GM12878 (cell line): ENCODE measurements around the gene MRPL38. TPM values are rescaled to one million over a fixed set of nuclear protein-coding genes. Genes with fewer than 3 reads are reported as not detected.

Source experiments
- ATAC-seq: fragments of 200-7000 bp; cut with Tn5 transposase; 3 replicates; pipeline ENCODE4 v1.9.1; 2020; ENCODE audit warnings: mild to moderate bottlenecking, moderate library complexity
- BruUV-seq: library from RNA; stranded (reverse); fragments of 400-500 nt; replicated peaks from 2 replicates; lab custom pipeline; 2021; lab: Mats Ljungman, UMichigan
- CTCF ChIA-PET: fragments of 300-600 bp; sonication (Branson Sonifier 250); formaldehyde crosslinking; extraction: SDS; loops from one replicate; lab custom pipeline; 2021; ENCODE audit warnings: inconsistent platforms; lab: Yijun Ruan, JAX
- POLR2A ChIA-PET: fragments of 350-600 bp; formaldehyde crosslinking; extraction: SDS; loops from one replicate; lab custom pipeline; 2021; ENCODE audit warnings: inconsistent platforms; lab: Charles Lee
- RAD21 ChIA-PET: fragments of 300-600 bp; sonication (Branson Sonifier 250); formaldehyde crosslinking; loops from one replicate; lab custom pipeline; 2023; ENCODE audit warnings: antibody characterized with exemption; ENCODE audit not compliant: unreplicated experiment; lab: Charles Lee
- SMC1A ChIA-PET: fragments of 300-600 bp; sonication (Branson Sonifier 250); formaldehyde crosslinking; loops from one replicate; lab custom pipeline; 2023; ENCODE audit not compliant: unreplicated experiment, uncharacterized antibody; lab: Charles Lee
- DNase-seq: peaks from one replicate; pipeline ENCODE4 v3.0.0-alpha.2; 2011; ENCODE audit warnings: low read depth, low spot score
- FAIRE-seq: peaks from 3 replicates; lab custom pipeline; 2011; peaks lifted over from hg19 to GRCh38; lab: Jason Lieb, UNC
- H2AFZ ChIP-seq: 2 replicates; pipeline ENCODE4 v1.6.0; 2011; ENCODE audit warnings: low read depth, low read length, control low read depth; ENCODE audit not compliant: control insufficient read depth
- H3K27ac ChIP-seq: 2 replicates; pipeline ENCODE4 v1.5.1; 2011; ENCODE audit warnings: control low read depth; ENCODE audit not compliant: control insufficient read depth, insufficient read depth
- H3K27me3 ChIP-seq, 2 experiments: replicated peaks in 1 of 2; 2 replicates each; pipeline versions ENCODE4 v1.6.0 to v1.6.1; 2011; ENCODE audit warnings: low read length in 1 of 2; ENCODE audit not compliant: control insufficient read depth in 2 of 2, insufficient read depth in 2 of 2
- H3K36me3 ChIP-seq, 2 experiments: 2 replicates each; pipeline ENCODE4 v1.5.1; 2011; ENCODE audit warnings: low read length in 1 of 2; ENCODE audit not compliant: control insufficient read depth in 2 of 2, insufficient read depth in 2 of 2
- H3K4me1 ChIP-seq: 2 replicates; pipeline ENCODE4 v1.6.1; 2011; ENCODE audit warnings: mild to moderate bottlenecking, low read length, moderate library complexity, mixed read lengths; ENCODE audit not compliant: control insufficient read depth, insufficient read depth
- H3K4me2 ChIP-seq: 2 replicates; pipeline ENCODE4 v1.6.0; 2011; ENCODE audit warnings: control low read depth; ENCODE audit not compliant: control insufficient read depth, insufficient read depth
- H3K4me3 ChIP-seq: fragments of 200-600 bp; sonication (generic); 2 replicates; pipeline ENCODE4 v1.5.1; 2016
- H3K79me2 ChIP-seq: 2 replicates; pipeline ENCODE4 v1.6.0; 2011; ENCODE audit warnings: low read length; ENCODE audit not compliant: control insufficient read depth, insufficient read depth
- H3K9ac ChIP-seq: 2 replicates; pipeline ENCODE4 v1.8.0; 2011; ENCODE audit warnings: low read length, control low read depth, mixed read lengths; ENCODE audit not compliant: control insufficient read depth, insufficient read depth
- H3K9me3 ChIP-seq: replicated peaks from 3 replicates; pipeline ENCODE4 v1.5.1; 2011; ENCODE audit warnings: mild to moderate bottlenecking, low read length; ENCODE audit not compliant: control insufficient read depth, insufficient read depth
- H4K20me1 ChIP-seq: 2 replicates; pipeline ENCODE4 v1.6.0; 2011; ENCODE audit not compliant: control insufficient read depth, insufficient read depth
- NFIC ChIP-seq: IDR thresholded peaks from 2 replicates; pipeline ENCODE4 v1.6.1; 2012; ENCODE audit warnings: low read depth, mild to moderate bottlenecking, inconsistent platforms, low read length, moderate library complexity
- SKIL ChIP-seq: fragments of 450-650 bp; IDR thresholded peaks from 2 replicates; pipeline ENCODE4 v1.6.1; 2017; ENCODE audit warnings: mild to moderate bottlenecking, low read depth, inconsistent platforms; ENCODE audit not compliant: poor library complexity, severe bottlenecking
- SMAD5 ChIP-seq: IDR thresholded peaks from 2 replicates; pipeline ENCODE4 v1.6.1; 2016; ENCODE audit warnings: antibody characterized with exemption, low read depth
- SMARCA5 ChIP-seq: fragments of 450-650 bp; IDR thresholded peaks from 2 replicates; pipeline ENCODE4 v1.6.1; 2017; ENCODE audit warnings: mild to moderate bottlenecking
- SUPT20H ChIP-seq: IDR thresholded peaks from 2 replicates; pipeline ENCODE4 v1.6.1; 2011; ENCODE audit warnings: low read depth, mild to moderate bottlenecking, low read length, moderate library complexity, borderline replicate concordance; ENCODE audit not compliant: control insufficient read depth
- WGBS: methylation state at CpG from one replicate; pipeline ENCODE4 v1.1.6; 2016; ENCODE audit warnings: low lambda C conversion rate; ENCODE audit not compliant: insufficient replicate concordance, insufficient coverage; ENCODE audit errors: missing lambda C conversion rate; 5-methylcytosine and 5-hydroxymethylcytosine counted together
- in situ Hi-C: fragments of 300-500 bp; cut with MboI; formaldehyde crosslinking; loops from 9 replicates; pipeline ENCODE4 v1.14.3; 2018; ENCODE audit warnings: mixed read lengths
- intact Hi-C: fragments of 100-400 bp; cut with micrococcal nuclease; formaldehyde crosslinking; loops from one replicate; pipeline ENCODE4 v1.14.2; 2022; ENCODE audit not compliant: unreplicated experiment
- polyA plus RNA-seq, 11 experiments: library from polyadenylated mRNA; depleted of rRNA in 4 of 11; unstranded in 6 of 11; stranded (reverse) in 5 of 11; fragments of >200 nt; fragmentation: Nextera tagmentation in 4 of 11; fragmentation: Illumina TruSeq in 1 of 11; extraction: Ambion mirVana in 4 of 11; extraction: Trizol in 1 of 11; gene quantifications; 1 replicate in 1 of 11; 2 replicates in 10 of 11; pipeline versions ENCODE4 v1.2.1 to v1.2.3, GENCODE V29; 2011 to 2016; ENCODE audit warnings: inconsistent platforms in 2 of 11, missing spikeins in 2 of 11, low read depth in 1 of 11
- total RNA-seq, 4 experiments: library from RNA; depleted of rRNA in 3 of 4; stranded (reverse); fragments of >200 nt in 3 of 4; fragmentation: Illumina TruSeq in 1 of 4; extraction: Trizol in 1 of 4; gene quantifications; 2 replicates each; pipeline versions ENCODE4 v1.2.1 to v1.2.3, GENCODE V29; 2013 to 2021
- TF ChIP-seq, protein P1 (sequence below): fragments of 450-650 bp; IDR thresholded peaks from 2 replicates; pipeline ENCODE4 v1.6.1; 2017; ENCODE audit warnings: mild to moderate bottlenecking, moderate library complexity
- TF ChIP-seq, protein P2 (sequence below): fragments of 150-350 bp; IDR thresholded peaks from 2 replicates; pipeline ENCODE4 v1.6.1; 2016; ENCODE audit warnings: low read depth, low read length

Gene MRPL38
- total and polyA plus RNA-seq, 10 of the 15 experiments (the other 5 are each of a cell fraction or from before 2014, with no cell fraction given): 6.6 to 205 (median 53.1) TPM

DNA sequence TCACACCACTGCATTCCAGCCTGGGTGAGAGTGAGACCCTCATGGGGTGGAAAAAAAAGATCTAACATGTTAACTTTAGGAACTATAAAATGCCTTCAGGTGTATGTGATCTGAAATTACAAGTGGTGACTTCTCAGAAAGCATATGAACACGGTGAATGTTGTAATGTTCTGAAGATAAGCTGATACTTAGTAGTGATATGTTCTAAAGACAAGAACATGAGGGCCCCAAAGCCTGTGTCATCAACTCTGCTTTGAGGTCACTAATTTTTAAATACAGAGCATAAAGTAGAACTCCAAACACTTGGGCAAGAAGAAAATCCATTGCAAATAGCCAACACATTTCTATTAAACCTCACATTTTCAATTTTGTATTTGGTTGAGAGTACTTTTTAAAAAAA is 38.8 kb upstream of the MRPL38 start:
- ATAC-seq (no peak), DNase-seq (no peak), FAIRE-seq (no peak)
- 94% methylated on average over 1 of the region's 1 CpG for WGBS
- Histone ChIP-seq H3K79me2 (no peaks in the 10 kb centered on the region), H3K36me3 (peaks cover 0 to 4% of the 10 kb centered on the region in 2 experiments; a peak in 1 of 4 replicates), H3K9me3 (no peaks in the 10 kb centered on the region), H3K4me1 (no peaks in the 10 kb centered on the region), H3K27ac (no peak overlapping the region), H3K9ac (no peak overlapping the region), H2AFZ (no peak overlapping the region), H3K27me3 (no peaks in the 10 kb centered on the region), H3K4me2 (no peak overlapping the region), H3K4me3 (no peak overlapping the region), H4K20me1 (no peaks in the 10 kb centered on the region)
- ChIA-PET POLR2A (no interaction called here), CTCF (interaction anchor here (0.7 to 2.1 kb wide), 2 partner anchors 22 to 71 kb away, joined by 3 to 11 read pairs; no protein-coding TSS in a partner anchor), RAD21 (no interaction called here), SMC1A (no interaction called here)
- TF ChIP-seq SKIL: no peak
- in situ Hi-C loops: no loop called here
- BruUV-seq: no TSS peak
- intact Hi-C loops: loop anchor here (5.0 kb wide), 1 partner anchor 54 kb away; no protein-coding TSS in a partner anchor

GRCh38 chr17:75942473-75942872 is 37.8 kb upstream of the MRPL38 start:
- DNase-seq (no peak), FAIRE-seq (no peak), ATAC-seq (no peak)
- no peak overlapping the region for H3K4me3 ChIP-seq
- ChIA-PET CTCF (interaction anchor here (2.1 kb wide), 1 partner anchor 72 kb away, joined by 11 read pairs; no protein-coding TSS in a partner anchor), SMC1A (no interaction called here), RAD21 (no interaction called here), POLR2A (no interaction called here)
- H3K9ac ChIP-seq: no peak overlapping the region
- H3K36me3 ChIP-seq: no peaks in the 10 kb centered on the region
- H3K4me1 ChIP-seq: no peaks in the 10 kb centered on the region
- H3K4me2 ChIP-seq: no peak overlapping the region
- H3K79me2 ChIP-seq: no peaks in the 10 kb centered on the region
- no peaks in the 10 kb centered on the region for H4K20me1 ChIP-seq
- in situ Hi-C loops (no loop called here), intact Hi-C loops (loop anchor here (5.0 kb wide), 1 partner anchor 55 kb away; no protein-coding TSS in a partner anchor)
- H3K27ac ChIP-seq: no peak overlapping the region
- no TSS peak for BruUV-seq
- no peak overlapping the region for H2AFZ ChIP-seq
- no peaks in the 10 kb centered on the region for H3K9me3 ChIP-seq
- no peaks in the 10 kb centered on the region for H3K27me3 ChIP-seq
- 90% methylated on average over 4 of the region's 4 CpGs for WGBS
- TF ChIP-seq SMAD5 (no peak), NFIC (no peak), SUPT20H (no peak), SMARCA5 (no peak)
- TF ChIP-seq, protein P1, sequence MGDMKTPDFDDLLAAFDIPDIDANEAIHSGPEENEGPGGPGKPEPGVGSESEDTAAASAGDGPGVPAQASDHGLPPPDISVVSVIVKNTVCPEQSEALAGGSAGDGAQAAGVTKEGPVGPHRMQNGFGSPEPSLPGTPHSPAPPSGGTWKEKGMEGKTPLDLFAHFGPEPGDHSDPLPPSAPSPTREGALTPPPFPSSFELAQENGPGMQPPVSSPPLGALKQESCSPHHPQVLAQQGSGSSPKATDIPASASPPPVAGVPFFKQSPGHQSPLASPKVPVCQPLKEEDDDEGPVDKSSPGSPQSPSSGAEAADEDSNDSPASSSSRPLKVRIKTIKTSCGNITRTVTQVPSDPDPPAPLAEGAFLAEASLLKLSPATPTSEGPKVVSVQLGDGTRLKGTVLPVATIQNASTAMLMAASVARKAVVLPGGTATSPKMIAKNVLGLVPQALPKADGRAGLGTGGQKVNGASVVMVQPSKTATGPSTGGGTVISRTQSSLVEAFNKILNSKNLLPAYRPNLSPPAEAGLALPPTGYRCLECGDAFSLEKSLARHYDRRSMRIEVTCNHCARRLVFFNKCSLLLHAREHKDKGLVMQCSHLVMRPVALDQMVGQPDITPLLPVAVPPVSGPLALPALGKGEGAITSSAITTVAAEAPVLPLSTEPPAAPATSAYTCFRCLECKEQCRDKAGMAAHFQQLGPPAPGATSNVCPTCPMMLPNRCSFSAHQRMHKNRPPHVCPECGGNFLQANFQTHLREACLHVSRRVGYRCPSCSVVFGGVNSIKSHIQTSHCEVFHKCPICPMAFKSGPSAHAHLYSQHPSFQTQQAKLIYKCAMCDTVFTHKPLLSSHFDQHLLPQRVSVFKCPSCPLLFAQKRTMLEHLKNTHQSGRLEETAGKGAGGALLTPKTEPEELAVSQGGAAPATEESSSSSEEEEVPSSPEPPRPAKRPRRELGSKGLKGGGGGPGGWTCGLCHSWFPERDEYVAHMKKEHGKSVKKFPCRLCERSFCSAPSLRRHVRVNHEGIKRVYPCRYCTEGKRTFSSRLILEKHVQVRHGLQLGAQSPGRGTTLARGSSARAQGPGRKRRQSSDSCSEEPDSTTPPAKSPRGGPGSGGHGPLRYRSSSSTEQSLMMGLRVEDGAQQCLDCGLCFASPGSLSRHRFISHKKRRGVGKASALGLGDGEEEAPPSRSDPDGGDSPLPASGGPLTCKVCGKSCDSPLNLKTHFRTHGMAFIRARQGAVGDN: no peak
- TF ChIP-seq, protein P2, sequence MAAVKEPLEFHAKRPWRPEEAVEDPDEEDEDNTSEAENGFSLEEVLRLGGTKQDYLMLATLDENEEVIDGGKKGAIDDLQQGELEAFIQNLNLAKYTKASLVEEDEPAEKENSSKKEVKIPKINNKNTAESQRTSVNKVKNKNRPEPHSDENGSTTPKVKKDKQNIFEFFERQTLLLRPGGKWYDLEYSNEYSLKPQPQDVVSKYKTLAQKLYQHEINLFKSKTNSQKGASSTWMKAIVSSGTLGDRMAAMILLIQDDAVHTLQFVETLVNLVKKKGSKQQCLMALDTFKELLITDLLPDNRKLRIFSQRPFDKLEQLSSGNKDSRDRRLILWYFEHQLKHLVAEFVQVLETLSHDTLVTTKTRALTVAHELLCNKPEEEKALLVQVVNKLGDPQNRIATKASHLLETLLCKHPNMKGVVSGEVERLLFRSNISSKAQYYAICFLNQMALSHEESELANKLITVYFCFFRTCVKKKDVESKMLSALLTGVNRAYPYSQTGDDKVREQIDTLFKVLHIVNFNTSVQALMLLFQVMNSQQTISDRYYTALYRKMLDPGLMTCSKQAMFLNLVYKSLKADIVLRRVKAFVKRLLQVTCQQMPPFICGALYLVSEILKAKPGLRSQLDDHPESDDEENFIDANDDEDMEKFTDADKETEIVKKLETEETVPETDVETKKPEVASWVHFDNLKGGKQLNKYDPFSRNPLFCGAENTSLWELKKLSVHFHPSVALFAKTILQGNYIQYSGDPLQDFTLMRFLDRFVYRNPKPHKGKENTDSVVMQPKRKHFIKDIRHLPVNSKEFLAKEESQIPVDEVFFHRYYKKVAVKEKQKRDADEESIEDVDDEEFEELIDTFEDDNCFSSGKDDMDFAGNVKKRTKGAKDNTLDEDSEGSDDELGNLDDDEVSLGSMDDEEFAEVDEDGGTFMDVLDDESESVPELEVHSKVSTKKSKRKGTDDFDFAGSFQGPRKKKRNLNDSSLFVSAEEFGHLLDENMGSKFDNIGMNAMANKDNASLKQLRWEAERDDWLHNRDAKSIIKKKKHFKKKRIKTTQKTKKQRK: no peak
